ENCODE measurements around the gene LVRN.

LVRN gene

GRCh38 chr5:115962565-115963402 is 509 bp downstream of the LVRN start:
- TF ChIP-seq ZFX (IDR thresholded peaks at IDR 0.05; ENCODE audit: borderline replicate concordance) (no peak), CTCF (IDR thresholded peaks at IDR 0.05) (no peak)
- H3K27ac ChIP-seq = no peak overlapping the region

- H3K27ac ChIP-seq = no peak overlapping the region
- TF ChIP-seq CTCF (IDR thresholded peaks at IDR 0.05) (no peak), ZFX (IDR thresholded peaks at IDR 0.05; ENCODE audit: borderline replicate concordance) (no peak)
Observed at GRCh38 chr5:115963566-115963965, 1.3 kb downstream of the LVRN start.

GRCh38 chr5:115968770-115969169 is 6.5 kb downstream of the LVRN start:
- H3K27ac ChIP-seq = no peak overlapping the region

GRCh38 chr5:115977096-115977495 is 14.8 kb downstream of the LVRN start:
- TF ChIP-seq ZFX (IDR thresholded peaks at IDR 0.05; ENCODE audit: borderline replicate concordance) (no peak), CTCF (IDR thresholded peaks at IDR 0.05) (no peak)
- no peak overlapping the region for H3K27ac ChIP-seq

More at GRCh38 chr5:115968770-115969169, 6.5 kb downstream of the LVRN start:
- TF ChIP-seq ZFX (IDR thresholded peaks at IDR 0.05; ENCODE audit: borderline replicate concordance) (no peak), CTCF (IDR thresholded peaks at IDR 0.05) (no peak)

- TF ChIP-seq CTCF (IDR thresholded peaks at IDR 0.05) = no peak
- TF ChIP-seq ZFX (IDR thresholded peaks at IDR 0.05; ENCODE audit: borderline replicate concordance) = no peak
- no peak overlapping the region for H3K27ac ChIP-seq
Observed at GRCh38 chr5:115977988-115978387, 15.7 kb downstream of the LVRN start.

- TF ChIP-seq ZFX (IDR thresholded peaks at IDR 0.05; ENCODE audit: borderline replicate concordance) (no peak), CTCF (IDR thresholded peaks at IDR 0.05) (no peak)
- no peak overlapping the region for H3K27ac ChIP-seq
Observed at GRCh38 chr5:115978779-115979178, 16.5 kb downstream of the LVRN start.
